ENCODE results near the gene RBM47. TPM values are rescaled to one million over a fixed set of nuclear protein-coding genes. Genes with fewer than 3 reads are reported as not detected.

RBM47 gene
- total and polyA plus RNA-seq, 8 donors = 21.9 to 110 (median 28.0) TPM

- intact Hi-C loops (cut with DNase I) = no loop called here
- DNase-seq (no peak), ATAC-seq (no peak)
- no peak overlapping the region for H3K4me3 ChIP-seq
- no peaks in the 10 kb centered on the region for H3K9me3 ChIP-seq
- H3K36me3 ChIP-seq = no peaks in the 10 kb centered on the region
- H3K27ac ChIP-seq = no peak overlapping the region
- H3K27me3 ChIP-seq = no peaks in the 10 kb centered on the region
- TF ChIP-seq, protein P1, sequence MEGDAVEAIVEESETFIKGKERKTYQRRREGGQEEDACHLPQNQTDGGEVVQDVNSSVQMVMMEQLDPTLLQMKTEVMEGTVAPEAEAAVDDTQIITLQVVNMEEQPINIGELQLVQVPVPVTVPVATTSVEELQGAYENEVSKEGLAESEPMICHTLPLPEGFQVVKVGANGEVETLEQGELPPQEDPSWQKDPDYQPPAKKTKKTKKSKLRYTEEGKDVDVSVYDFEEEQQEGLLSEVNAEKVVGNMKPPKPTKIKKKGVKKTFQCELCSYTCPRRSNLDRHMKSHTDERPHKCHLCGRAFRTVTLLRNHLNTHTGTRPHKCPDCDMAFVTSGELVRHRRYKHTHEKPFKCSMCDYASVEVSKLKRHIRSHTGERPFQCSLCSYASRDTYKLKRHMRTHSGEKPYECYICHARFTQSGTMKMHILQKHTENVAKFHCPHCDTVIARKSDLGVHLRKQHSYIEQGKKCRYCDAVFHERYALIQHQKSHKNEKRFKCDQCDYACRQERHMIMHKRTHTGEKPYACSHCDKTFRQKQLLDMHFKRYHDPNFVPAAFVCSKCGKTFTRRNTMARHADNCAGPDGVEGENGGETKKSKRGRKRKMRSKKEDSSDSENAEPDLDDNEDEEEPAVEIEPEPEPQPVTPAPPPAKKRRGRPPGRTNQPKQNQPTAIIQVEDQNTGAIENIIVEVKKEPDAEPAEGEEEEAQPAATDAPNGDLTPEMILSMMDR (IDR thresholded peaks at IDR 0.05) = no peak
- peaks cover 0 to 14% of the 10 kb centered on the region in 2 donors for H3K4me1 ChIP-seq
Measured at GRCh38 chr4:40479378-40479777, 150.3 kb downstream of the RBM47 start.

DNA sequence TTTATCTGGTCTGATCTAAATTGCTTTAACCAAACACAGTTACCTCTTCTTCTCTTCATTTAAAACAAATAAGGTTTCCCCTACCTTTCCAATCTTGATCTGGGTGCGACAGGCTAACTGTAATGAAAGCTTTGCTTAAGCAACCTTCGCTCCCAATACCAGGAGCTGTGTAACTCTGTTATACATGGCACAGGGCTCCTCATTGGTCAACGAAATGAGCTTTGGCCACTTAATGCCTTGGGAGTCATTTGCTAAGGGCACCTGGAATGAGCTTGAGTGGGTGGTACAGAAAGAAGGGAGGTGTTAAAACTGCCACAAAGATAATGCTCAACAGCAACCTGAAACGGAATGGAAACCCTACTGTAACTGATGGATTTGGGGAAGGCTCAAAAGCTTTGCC is 154.1 kb downstream of the RBM47 start:
- H3K4me3 ChIP-seq = no peak overlapping the region
- no peak overlapping the region for H3K27ac ChIP-seq
- H3K36me3 ChIP-seq = no peaks in the 10 kb centered on the region
- TF ChIP-seq, protein P1 (IDR thresholded peaks at IDR 0.05) = no peak
- intact Hi-C loops (cut with DNase I) = no loop called here
- H3K9me3 ChIP-seq = no peaks in the 10 kb centered on the region
- H3K4me1 ChIP-seq = peaks cover 0 to 10% of the 10 kb centered on the region in 2 donors
- H3K27me3 ChIP-seq = no peaks in the 10 kb centered on the region
- ATAC-seq = peak; percentile 74
- no peak for DNase-seq

- Histone ChIP-seq H3K27me3 (no peaks in the 10 kb centered on the region), H3K36me3 (no peaks in the 10 kb centered on the region), H3K4me1 (peaks cover 0 to 10% of the 10 kb centered on the region in 2 donors), H3K27ac (no peak overlapping the region), H3K9me3 (no peaks in the 10 kb centered on the region), H3K4me3 (no peak overlapping the region)
- intact Hi-C loops (cut with DNase I) = no loop called here
- DNase-seq (no peak), ATAC-seq (peak; percentile 65)
- TF ChIP-seq, protein P1 (IDR thresholded peaks at IDR 0.05) = no peak
Measured at GRCh38 chr4:40473578-40474388, 155.9 kb downstream of the RBM47 start.

- intact Hi-C loops (cut with DNase I) = no loop called here
- H3K36me3 ChIP-seq = no peaks in the 10 kb centered on the region
- H3K27ac ChIP-seq = no peak overlapping the region
- H3K27me3 ChIP-seq = no peaks in the 10 kb centered on the region
- TF ChIP-seq, protein P1 (IDR thresholded peaks at IDR 0.05) = no peak
- peaks cover 0 to 10% of the 10 kb centered on the region in 2 donors for H3K4me1 ChIP-seq
- no peak overlapping the region for H3K4me3 ChIP-seq
- no peaks in the 10 kb centered on the region for H3K9me3 ChIP-seq
- ATAC-seq (no peak), DNase-seq (no peak)
Measured at GRCh38 chr4:40471923-40472322, 157.7 kb downstream of the RBM47 start.

GRCh38 chr4:40466789-40467188 is 162.9 kb downstream of the RBM47 start:
- Histone ChIP-seq H3K4me3 (no peak overlapping the region), H3K27me3 (no peaks in the 10 kb centered on the region), H3K9me3 (no peaks in the 10 kb centered on the region), H3K4me1 (peaks cover 0 to 9% of the 10 kb centered on the region in 2 donors), H3K36me3 (peaks cover 0 to 22% of the 10 kb centered on the region in 2 donors), H3K27ac (no peak overlapping the region)
- TF ChIP-seq, protein P1 (IDR thresholded peaks at IDR 0.05) = no peak
- no peak for ATAC-seq
- DNase-seq = no peak
- intact Hi-C loops (cut with DNase I) = no loop called here
